Activated CD8-positive, alpha-beta memory T cell treated with anti-CD3 and anti-CD28 coated beads, Interleukin-2, amount 50 U/mL, for 1 hour (primary cell): ENCODE measurements around the gene RNF213.
"Not testable (repeated sequence)": the region's sequence is repeated elsewhere in the genome, so short reads cannot be mapped to it uniquely, and the experiment has no call there.

Experiments used
- DNase-seq: peaks from one replicate; pipeline ENCODE4 v3.0.0-alpha.2; 2020; ENCODE audit errors: extremely low read depth

RNF213 gene

GRCh38 chr17:80268427-80268826, 7.8 kb downstream of the RNF213 start:
- DNase-seq = no peak

GRCh38 chr17:80269405-80269807, 8.8 kb downstream of the RNF213 start:
- DNase-seq = no peak

- DNase-seq = no peak
Measured at GRCh38 chr17:80270104-80270503, 9.5 kb downstream of the RNF213 start.

- DNase-seq = no peak
Measured at GRCh38 chr17:80270836-80271235, 10.2 kb downstream of the RNF213 start.

GRCh38 chr17:80272366-80272765, 11.7 kb downstream of the RNF213 start:
- no peak for DNase-seq

GRCh38 chr17:80274331-80274730, 13.7 kb downstream of the RNF213 start:
- no peak for DNase-seq

- DNase-seq = no peak
Measured at GRCh38 chr17:80274871-80275449, 14.3 kb downstream of the RNF213 start.

- DNase-seq = not testable (repeated sequence)
Measured at GRCh38 chr17:80275857-80276256, 15.2 kb downstream of the RNF213 start.

GRCh38 chr17:80277751-80278671, 17.4 kb downstream of the RNF213 start:
- no peak for DNase-seq

GRCh38 chr17:80279895-80280294, 19.2 kb downstream of the RNF213 start:
- DNase-seq = no peak

GRCh38 chr17:80281516-80281915, 20.9 kb downstream of the RNF213 start:
- DNase-seq = no peak

- no peak for DNase-seq
Measured at GRCh38 chr17:80283116-80283852, 22.6 kb downstream of the RNF213 start.

GRCh38 chr17:80284631-80285030, 24.0 kb downstream of the RNF213 start:
- no peak for DNase-seq

- DNase-seq = no peak
Measured at GRCh38 chr17:80285237-80285920, 24.7 kb downstream of the RNF213 start.

GRCh38 chr17:80286638-80286960, 25.9 kb downstream of the RNF213 start:
- no peak for DNase-seq

GRCh38 chr17:80287038-80287437, 26.4 kb downstream of the RNF213 start:
- DNase-seq = no peak

GRCh38 chr17:80287806-80288567, 27.3 kb downstream of the RNF213 start:
- DNase-seq = no peak

- no peak for DNase-seq
Measured at GRCh38 chr17:80289616-80290015, 29.0 kb downstream of the RNF213 start.

- DNase-seq = no peak
Measured at GRCh38 chr17:80290156-80290555, 29.5 kb downstream of the RNF213 start.

GRCh38 chr17:80291260-80291659, 30.6 kb downstream of the RNF213 start:
- DNase-seq = no peak
